GM19328 (cell line): ENCODE measurements around the gene NHSL2.
A peak's percentile ranks its signal among the peaks of the same experiment; 100 is the strongest.

Experiments
- ATAC-seq: cut with Tn5 transposase; IDR thresholded peaks from one replicate; pipeline ENCODE4 v1.9.1; 2021; ENCODE audit warnings: mild to moderate bottlenecking, moderate library complexity; ENCODE audit not compliant: unreplicated experiment

The NHSL2 gene

DNA sequence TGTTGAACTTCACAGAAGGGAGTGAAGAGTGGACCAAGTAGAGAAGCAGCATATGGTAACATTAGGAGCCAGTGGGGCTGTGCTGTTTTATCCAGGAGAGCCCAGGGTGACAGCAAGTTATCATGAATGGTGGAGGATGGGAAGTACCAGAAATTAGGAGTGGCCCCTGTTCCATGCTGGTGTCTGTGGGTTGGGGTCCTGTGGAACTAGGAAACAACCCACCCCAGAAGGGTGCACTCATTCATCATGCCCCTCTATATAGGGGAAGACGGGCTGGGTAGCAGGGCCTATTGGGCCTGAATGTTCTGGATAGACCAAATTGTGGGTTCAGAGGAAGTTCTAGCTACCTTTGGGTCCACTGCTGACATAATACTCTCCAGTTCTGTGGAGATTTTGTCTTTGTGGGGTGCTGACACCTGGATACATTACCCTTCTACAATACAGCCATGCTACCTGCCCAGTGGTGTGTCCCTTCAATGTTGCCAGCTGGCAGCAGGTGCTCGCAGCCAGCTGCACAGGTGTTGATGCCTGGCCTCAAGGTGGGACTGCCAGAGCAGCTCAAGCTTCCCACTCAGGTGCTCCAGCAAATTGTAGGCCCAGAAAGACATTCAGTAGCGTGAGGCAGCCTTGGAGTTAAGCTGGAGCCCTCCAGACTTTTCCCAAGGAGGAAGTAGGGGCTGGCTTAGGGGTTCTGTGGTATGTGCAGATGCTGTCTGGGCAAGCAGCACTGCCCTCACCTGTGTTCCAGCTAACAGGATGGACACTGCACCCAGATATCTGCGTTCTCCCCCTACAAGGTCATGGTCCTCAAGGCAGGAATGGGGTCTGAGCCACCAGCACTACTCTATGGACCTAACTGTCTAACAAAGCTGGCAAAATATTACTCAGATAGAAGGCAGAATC lies 106.5 kb downstream of the NHSL2 start:
- no peak for ATAC-seq

DNA sequence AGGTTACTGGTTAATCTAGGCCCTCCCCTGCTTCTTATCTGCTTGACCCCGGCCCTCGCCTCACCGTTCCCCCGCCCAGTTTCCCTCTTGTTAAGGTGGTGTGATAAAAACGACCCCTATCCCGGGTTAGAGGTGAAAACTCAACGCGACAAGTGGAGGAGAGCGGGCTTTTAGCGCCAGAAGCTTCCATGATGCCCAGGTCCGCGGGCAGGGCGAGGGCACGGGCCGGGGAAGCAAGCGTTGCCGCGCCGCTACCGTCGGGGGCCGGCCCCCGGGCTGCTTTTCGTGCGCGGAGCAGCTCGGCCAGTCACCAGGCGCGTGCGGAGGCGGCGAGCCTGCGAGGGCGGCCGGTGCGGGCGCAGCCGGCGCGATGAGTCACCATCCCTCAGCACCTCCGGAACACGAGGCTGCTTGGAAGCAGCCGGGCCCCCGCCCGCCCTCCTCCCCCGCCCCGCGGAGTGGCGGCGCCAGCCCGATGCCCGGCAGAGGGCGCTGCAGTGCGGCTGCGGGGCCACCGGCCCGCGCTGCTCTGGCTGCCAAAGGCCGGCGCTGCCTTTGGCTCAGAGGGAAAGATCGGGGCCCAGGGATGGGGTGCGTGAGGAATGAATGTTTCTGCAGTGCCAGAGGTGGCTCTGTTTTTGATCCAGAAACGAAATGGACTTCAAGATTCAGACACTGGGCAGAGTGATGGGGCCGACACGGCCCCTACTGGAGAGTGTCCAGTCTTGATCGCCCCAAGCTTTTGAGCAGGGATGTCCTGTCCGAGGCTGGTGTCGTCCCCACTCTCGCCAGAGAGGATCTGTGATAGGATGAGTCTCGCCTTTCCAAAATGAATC lies 107.8 kb downstream of the NHSL2 start:
- ATAC-seq: peak; percentile 52

DNA sequence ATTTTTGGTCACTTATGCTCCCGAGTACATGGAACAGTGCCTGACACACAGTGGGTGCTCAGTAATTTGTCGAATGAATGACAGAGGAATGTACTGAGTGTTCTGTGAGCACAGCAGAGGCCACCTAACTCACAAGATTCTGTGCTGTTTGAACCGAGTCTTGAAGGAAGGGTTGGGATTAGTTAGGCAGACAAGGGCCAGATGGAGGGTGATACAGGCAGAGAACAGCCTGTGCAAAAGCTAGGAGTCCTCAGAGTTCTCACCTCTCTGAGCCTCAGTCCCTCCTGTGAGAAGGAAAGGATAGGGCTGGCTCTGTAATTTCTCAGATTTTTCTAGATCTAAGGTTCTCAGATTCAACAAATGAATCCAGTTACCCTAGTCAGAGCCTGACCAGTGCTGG lies 108.8 kb downstream of the NHSL2 start:
- no peak for ATAC-seq

DNA sequence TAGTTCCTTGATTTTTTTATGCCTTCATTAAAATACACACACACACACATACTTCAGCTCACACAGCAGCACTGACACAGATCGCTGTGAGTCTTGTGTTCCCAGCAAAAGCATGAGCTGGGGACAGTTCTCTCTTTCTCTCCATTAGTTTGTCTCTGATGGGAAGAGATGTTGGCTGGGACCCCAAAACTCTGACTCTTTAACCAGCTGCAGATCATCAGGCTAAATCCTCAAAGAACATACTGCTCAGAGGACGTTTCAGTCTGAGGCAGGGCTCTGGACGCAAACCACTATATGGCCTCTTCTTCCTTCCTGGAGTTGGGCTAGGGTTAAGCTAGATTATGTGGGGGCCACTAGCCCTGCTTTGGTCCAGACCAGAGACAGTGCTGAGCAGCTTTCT lies 109.6 kb downstream of the NHSL2 start:
- ATAC-seq: no peak

DNA sequence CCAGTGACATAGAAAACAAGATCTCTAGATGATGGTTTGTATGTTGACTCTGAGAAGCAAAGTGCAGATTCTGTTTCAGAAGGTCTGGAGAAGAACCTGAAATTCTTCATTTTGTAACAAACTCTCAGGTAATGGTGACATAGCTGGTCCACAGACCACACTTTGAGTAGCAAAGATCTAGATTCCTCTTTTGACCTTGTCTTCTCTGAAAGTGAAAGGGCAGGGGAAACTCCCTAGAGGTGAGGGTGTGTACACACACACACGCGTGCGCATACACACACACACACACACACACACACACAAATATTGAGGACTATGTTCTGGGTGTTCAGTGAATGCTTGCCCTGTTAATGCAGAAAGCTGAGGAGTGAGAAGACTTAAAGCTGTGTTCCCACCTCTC lies 110.1 kb downstream of the NHSL2 start:
- peak; percentile 41 for ATAC-seq

- no peak for ATAC-seq
Measured at GRCh38 chrX:72021975-72022374, 111.3 kb downstream of the NHSL2 start.

- no peak for ATAC-seq
Measured at GRCh38 chrX:72023071-72023470, 112.4 kb downstream of the NHSL2 start.

DNA sequence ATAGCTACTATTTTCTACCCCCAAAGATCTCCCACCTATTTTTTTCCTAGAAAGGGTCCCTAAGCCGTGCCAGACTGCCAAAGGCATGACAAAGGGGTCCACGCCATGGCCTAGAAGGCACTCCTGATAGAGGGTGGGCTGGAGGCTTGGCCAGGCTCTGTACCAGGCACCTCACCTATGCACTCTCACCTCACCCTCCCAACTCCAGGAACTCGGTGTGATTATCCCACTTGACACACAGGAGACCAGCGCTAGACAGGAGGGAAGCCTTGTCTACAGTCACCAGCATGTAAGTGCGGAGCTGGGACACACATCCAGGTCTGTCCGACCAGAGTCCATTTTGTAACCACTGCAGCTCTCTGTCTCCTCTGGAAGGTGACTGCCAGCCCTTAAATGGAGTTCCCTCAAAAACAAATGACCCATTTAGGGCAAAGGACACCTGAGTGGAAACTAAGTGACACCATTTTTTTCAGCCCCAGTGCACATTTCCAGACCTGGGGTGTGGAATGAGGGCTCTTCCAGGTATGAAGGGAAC lies 114.7 kb downstream of the NHSL2 start:
- ATAC-seq: no peak

GRCh38 chrX:72026341-72027023 lies 115.8 kb downstream of the NHSL2 start:
- ATAC-seq: no peak

GRCh38 chrX:72027024-72027913 lies 116.6 kb downstream of the NHSL2 start:
- no peak for ATAC-seq

GRCh38 chrX:72027914-72028307 lies 117.3 kb downstream of the NHSL2 start:
- no peak for ATAC-seq

DNA sequence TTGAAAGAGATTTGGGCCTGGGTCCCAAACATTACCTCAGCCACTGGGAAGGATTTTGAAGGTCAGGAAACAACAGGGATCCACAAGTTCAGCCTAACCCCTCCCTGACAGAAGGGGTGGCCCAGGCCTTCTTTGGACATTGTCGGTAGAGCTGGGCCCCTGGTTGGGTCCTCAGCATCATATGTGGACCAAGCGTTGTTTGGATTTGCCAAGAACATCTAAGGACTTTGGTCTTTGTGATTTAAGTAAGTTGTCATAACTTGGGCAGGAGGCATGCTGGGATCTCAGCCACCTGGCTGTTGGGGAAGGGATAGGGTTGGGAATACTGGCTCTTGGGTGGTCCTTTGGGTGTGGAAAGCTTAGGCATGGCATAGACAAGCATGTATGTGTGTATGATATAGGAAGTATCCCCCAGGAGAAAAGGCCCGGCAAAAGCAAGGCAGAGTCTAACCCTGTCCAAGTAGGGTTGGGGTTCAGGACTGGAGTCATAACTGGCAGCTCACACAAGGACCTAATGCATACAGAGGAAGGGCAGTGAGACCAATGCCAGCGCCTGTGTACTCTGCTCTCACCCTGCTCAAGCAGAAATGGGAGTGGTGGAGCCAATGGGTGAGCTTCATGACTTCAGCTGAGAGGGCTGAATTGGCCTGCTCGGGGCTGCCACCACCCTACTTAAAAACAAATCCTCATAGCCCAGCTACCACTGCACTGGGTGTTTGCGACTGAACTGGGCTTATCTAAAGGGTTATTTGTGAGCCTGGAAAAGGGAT lies 118.2 kb downstream of the NHSL2 start:
- no peak for ATAC-seq

DNA sequence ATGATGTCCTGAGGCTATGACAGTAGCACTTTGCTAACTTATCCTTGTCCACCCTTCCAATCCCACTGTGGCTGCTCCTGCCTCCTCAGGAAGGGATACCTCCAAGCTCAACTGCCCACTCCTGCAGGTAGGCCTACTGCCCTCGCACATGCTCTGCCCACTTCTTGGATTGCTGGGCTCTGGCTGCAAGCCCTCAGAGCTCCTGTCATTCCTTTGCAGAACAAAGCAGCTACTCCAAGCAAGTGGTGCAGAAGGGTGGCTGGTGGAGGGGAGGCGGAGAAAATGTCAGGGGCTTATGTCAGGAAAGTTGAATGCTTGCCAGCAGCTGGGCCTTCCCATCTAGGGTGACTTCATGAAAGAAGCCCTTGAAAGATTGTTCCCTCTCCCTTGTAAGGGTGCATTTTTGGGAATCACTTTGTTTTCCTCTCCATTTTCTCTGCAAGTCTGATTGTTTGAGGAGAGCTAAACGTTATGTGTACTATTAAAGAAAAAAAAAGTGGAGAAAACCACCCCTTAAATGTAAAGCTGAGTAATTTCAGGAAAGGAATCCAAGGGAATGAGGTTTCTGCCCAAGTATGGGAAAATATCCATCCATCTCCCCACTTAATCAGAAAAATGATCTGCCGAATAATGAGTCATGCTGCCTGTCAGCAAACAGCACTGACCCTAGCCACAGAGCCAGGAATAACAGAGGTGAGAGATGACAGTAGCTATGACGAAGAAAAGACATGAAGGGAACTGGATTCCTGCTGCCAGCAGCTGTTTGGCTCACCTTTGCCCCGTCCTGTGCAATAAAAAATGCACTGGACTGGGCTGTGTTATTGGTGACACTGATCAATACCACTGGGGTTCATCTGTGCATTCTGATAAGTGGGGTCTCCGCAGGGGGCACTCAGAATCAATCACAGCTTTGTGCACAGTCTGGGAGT lies 119.1 kb downstream of the NHSL2 start:
- ATAC-seq: no peak

DNA sequence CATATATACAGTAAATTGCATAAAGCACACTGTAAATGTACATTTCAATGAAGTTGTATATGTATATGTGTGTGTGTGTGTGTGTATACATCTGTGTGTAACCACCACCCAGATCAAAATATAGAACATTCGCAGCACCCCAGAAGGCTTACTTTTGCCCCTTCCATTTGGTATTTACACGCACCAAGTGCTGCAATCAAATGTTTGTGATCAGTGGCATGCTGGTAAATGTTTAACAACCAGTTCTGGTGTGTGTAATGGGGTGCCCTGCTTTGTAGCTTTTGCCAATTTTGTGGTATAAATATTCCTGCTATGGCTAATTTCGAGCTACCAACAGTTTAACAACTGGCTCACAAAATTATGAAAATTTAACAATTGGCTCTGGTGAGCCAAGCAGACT lies 119.8 kb downstream of the NHSL2 start:
- no peak for ATAC-seq

DNA sequence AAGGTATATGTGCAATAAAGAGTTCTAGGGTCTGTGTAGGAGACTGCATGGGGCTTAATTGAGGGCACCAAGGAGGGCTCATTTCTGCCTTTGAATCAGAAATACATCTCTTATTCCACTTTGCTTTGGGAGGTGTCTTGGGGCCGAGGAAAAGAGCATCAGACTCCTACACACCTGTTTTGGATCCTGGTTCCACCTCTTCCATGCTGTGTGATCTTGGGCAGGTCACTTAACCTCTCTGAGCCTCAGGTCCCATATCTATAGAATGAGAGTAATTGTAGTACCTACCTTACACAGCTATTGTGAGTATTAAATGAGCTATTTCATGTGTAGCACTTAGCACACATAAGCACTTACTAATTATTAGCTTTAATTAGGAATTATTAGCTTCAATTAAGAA lies 120.5 kb downstream of the NHSL2 start:
- no peak for ATAC-seq

GRCh38 chrX:72031634-72032033 lies 121.0 kb downstream of the NHSL2 start:
- ATAC-seq: no peak

DNA sequence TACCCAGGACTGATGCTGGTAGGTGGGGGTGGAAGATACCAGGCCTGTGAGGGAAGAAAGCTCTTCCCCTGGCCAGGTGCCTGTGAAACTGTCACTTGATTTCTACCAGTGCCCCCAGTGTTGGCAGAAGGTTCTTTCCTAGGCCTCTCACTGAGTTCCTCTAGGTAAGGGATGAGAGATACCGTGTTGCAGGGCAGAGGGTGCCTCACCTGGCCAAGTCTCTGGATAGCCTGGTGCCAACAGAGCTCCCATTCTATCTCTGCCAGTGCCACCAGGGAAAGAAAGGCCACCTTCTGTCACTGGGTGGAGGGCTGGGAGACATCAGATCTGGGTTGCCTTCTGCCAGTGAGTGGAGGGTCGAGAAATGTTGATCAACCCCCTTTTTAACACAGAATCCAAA lies 127.0 kb downstream of the NHSL2 start:
- no peak for ATAC-seq

DNA sequence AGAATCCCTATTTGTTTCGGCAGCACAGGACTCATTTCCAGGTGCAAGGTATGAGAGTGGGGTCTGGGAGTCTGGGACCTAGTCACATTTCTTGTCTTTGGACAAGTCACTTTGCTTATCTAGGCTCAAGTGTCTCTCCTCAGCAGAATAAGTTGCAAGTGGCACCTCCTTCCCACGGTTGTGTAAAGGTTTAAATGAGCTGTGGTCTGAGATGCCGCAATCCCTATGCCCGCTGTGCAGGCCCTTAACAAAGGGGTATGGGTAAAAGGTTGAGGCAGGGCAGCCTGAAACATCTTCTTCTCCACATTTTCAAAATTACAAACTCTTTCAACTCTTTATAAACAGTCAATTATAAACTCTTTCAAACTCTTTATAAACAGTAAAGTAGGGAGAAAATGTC lies 127.4 kb downstream of the NHSL2 start:
- no peak for ATAC-seq
